Activated T-cell treated with anti-CD3 and anti-CD28 coated beads, Interleukin-2, amount 50 U/mL, for 72 hours (primary cell): ENCODE measurements around the gene PELI3. TPM values are rescaled to one million over a fixed set of nuclear protein-coding genes. Genes with fewer than 3 reads are reported as not detected.
"Not testable (repeated sequence)": the region's sequence is repeated elsewhere in the genome, so short reads cannot be mapped to it uniquely, and the experiment has no call there.

Experiments used
- ATAC-seq, 2 donors: fragments of 150-1000 bp; cut with Tn5 transposase; replicated peaks in 1 of 2; 2 replicates each; pipeline ENCODE4 v1.10.0; 2021; ENCODE audit warnings: moderate library complexity in 2 of 2, mild to moderate bottlenecking in 1 of 2
- DNase-seq, 2 donors: peaks; one replicate each; pipeline ENCODE4 v3.0.0; 2021 to 2022; ENCODE audit warnings: mixed read lengths in 1 of 2
- H3K27ac Mint-ChIP-seq: one replicate; pipeline ENCODE4 v1.8.0; 2022; ENCODE audit warnings: mild to moderate bottlenecking, moderate library complexity, mixed read lengths
- H3K27me3 Mint-ChIP-seq: one replicate; pipeline ENCODE4 v1.8.0; 2022; ENCODE audit warnings: low read depth, mixed read lengths
- H3K36me3 Mint-ChIP-seq, 2 donors: one replicate each; pipeline ENCODE4 v1.8.0; 2022; ENCODE audit warnings: mixed read lengths in 2 of 2, mild to moderate bottlenecking in 1 of 2; ENCODE audit not compliant: insufficient read depth in 2 of 2
- H3K4me1 Mint-ChIP-seq: one replicate; pipeline ENCODE4 v1.8.0; 2022; ENCODE audit warnings: low read depth, mixed read lengths
- H3K4me3 Mint-ChIP-seq, 2 donors: one replicate each; pipeline ENCODE4 v1.8.0; 2022; ENCODE audit warnings: mild to moderate bottlenecking in 2 of 2, mixed read lengths in 2 of 2, moderate library complexity in 2 of 2
- H3K9me3 Mint-ChIP-seq, 2 donors: one replicate each; pipeline ENCODE4 v1.8.0; 2022; ENCODE audit warnings: mixed read lengths in 2 of 2
- total RNA-seq, 2 donors: library from RNA; stranded (reverse); gene quantifications; one replicate each; pipeline ENCODE4 v1.2.3, GENCODE V29; 2022

PELI3 gene
- total RNA-seq, 2 donors from 2014 or later = 6.2 to 6.6 TPM

DNA sequence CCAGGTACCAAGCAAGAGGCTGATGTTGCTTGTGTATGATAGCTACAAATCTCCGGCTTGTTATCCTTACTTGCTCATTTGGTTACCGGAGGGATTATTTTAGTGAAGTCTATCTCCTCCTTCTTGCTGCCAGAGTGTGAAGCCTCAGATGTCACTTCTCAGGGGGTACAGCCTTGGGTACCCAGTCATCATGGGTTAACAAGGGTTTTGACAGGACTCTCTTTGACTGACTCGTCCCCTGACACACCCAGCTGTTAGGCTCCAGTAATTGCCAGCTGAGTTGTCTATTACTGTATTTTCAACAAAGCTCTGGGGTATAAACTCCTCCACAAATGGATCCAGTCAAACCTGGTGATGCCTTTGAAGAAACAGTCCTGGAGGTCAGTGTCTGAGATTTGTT, 11.9 kb upstream of the PELI3 start:
- DNase-seq (no peak), ATAC-seq (peak; percentile 44 to 53)
- Mint-ChIP-seq H3K4me1 (peaks cover 45% of the 10 kb centered on the region), H3K4me3 (peak overlapping the region; percentile 28 to 29), H3K9me3 (no peaks in the 10 kb centered on the region), H3K27me3 (peaks cover 15% of the 10 kb centered on the region), H3K27ac (peak overlapping the region; percentile 18), H3K36me3 (no peaks in the 10 kb centered on the region)

DNA sequence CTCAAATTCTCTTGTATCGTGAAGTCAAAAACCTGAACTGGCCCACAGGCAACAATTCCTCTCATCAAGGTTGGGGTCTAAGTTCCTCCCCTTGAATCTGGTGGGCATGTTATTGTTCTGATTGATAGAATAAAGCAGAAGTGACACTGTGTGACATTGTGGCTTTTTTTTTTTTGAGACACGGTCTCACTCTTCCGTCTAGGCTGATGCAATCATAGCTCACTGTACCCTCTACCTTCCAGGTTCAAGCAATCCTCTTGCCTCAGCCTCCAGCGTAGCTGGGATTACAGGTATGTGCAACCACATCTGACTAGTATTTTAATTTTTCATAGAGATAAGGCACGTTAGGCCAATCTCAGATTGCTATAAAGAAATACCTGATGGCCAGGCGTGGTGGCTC, 8.9 kb upstream of the PELI3 start:
- Mint-ChIP-seq H3K27ac (no peak overlapping the region), H3K4me3 (peak overlapping the region in 1 of 2 donors; percentile 29), H3K27me3 (peaks cover 8% of the 10 kb centered on the region), H3K4me1 (peaks cover 53% of the 10 kb centered on the region), H3K36me3 (peaks cover 0 to 2% of the 10 kb centered on the region in 2 donors), H3K9me3 (peaks cover 2 to 4% of the 10 kb centered on the region in 2 donors)
- ATAC-seq = no peak
- DNase-seq = no peak

DNA sequence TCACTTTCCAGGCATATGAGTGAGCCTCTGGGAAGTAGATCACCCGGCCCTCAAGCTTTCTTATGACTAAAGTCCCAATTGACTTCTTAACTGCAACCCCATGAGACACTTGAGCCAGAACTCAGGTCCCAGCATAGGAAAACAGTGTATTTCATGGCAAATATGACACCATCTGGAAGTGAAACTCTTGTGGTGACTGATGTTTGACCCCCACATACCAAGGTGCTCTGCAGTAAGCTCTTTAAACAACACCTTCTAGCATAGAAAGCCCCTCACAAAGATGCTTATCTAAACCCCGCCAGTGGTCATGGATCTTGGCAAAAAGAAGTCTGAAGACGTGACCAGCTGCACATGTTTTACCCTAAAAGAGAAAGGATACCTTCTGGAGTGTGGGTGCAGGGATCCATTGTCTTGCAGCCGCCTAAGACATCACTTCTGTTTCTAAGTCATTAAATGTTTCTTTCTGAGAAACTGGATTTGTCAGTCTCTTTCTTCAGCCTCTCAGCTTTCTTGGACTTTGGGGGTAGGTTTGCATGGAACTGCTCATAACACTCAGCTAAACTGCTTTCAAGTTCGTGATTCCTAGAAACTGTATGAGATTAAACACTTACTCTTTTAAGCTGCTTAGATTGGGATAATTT, 7.4 kb upstream of the PELI3 start:
- Mint-ChIP-seq H3K27ac (no peak overlapping the region), H3K4me3 (peak overlapping the region; percentile 13 to 45), H3K4me1 (peaks cover 52% of the 10 kb centered on the region), H3K27me3 (peaks cover 8% of the 10 kb centered on the region), H3K36me3 (peaks cover 0 to 2% of the 10 kb centered on the region in 2 donors), H3K9me3 (peaks cover 2 to 4% of the 10 kb centered on the region in 2 donors)
- ATAC-seq (peak; percentile 62 to 67), DNase-seq (no peak)

DNA sequence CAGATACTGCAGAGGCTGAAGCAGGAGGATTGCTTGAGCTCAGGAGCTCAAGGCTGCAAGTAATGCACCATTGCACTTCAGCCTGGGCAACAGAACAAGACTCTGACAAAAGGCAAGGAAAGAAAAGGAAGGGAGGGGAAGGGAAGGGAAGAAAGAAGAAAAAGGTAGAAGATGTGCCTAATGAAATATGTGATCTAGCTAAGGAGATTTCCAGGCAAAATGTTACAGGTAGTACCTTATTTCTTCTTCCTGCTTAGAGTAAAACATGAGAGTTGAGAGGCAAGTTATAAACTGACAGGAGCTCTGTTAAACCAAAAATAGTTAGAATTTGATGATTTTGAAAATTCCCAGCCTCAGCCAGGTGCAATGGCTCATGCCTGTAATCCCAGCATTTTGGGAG, 4.7 kb upstream of the PELI3 start:
- Mint-ChIP-seq H3K4me3 (no peak overlapping the region), H3K27me3 (no peaks in the 10 kb centered on the region), H3K27ac (no peak overlapping the region), H3K4me1 (peaks cover 52% of the 10 kb centered on the region), H3K9me3 (peaks cover 2 to 4% of the 10 kb centered on the region in 2 donors), H3K36me3 (peaks cover 0 to 2% of the 10 kb centered on the region in 2 donors)
- DNase-seq = no peak
- no peak for ATAC-seq

DNA sequence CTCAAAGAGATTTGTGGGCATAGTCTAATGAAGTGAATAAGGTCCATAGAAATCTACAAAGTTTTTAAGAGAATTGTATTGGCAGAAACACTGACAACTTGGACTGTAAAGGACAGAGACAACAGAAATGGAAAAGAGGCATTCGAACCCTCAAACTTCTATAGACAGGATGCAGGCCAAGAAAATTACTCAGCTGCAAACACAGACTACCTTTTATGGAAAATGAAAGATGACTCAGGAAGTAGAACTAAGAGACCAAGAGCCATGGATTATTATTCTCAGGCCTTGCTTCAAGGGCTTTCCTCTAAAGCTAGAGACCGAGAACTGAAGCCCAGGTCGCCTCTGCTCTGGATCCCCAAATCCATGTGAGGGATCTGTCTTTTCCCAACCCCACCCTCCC, 3.8 kb upstream of the PELI3 start:
- ATAC-seq = no peak
- Mint-ChIP-seq H3K4me3 (peak overlapping the region; percentile 37 to 59), H3K27ac (no peak overlapping the region), H3K27me3 (no peaks in the 10 kb centered on the region), H3K4me1 (peaks cover 55% of the 10 kb centered on the region), H3K9me3 (peaks cover 2 to 4% of the 10 kb centered on the region in 2 donors), H3K36me3 (peaks cover 0 to 2% of the 10 kb centered on the region in 2 donors)
- no peak for DNase-seq

DNA sequence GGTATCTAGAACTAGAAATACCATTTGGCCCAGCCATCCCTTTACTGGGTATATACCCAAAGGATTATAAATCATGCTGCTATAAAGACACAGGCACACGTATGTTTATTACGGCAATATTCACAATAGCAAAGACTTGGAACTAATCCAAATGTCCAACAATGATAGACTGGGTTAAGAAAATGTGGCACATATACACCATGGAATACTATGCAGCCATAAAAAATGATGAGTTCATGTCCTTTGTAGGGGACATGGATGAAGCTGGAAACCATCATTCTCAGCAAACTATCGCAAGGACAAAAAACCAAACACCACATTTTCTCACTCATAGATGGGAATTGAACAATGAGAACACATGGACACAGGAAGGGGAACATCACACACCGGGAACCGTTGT, 2.6 kb upstream of the PELI3 start:
- H3K9me3 Mint-ChIP-seq, H3K36me3 Mint-ChIP-seq, H3K27ac Mint-ChIP-seq, DNase-seq, ATAC-seq, H3K4me3 Mint-ChIP-seq, H3K27me3 Mint-ChIP-seq: not testable (repeated sequence)
- peaks cover 43% of the 10 kb centered on the region for H3K4me1 Mint-ChIP-seq

DNA sequence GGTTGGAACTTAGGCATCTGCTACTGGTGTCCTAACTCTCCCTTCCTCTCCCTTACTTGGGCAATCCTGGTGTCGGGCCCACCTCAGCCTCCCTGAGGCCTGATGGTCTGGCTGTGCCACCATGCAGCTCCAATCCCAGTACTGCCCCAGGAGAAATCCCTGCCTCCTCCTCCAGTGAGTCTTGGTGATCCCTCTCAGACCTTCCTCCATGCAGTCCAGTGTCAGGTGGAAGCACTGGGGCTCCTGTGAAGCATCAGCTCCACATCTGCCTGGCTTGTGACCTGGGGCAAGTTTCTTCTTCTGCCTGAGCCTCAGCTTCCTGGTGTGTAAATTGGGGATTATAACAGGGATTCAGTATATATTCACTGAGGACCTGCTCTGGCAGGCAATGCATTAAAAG, 1.8 kb upstream of the PELI3 start:
- ATAC-seq = no peak
- DNase-seq = no peak
- Mint-ChIP-seq H3K27ac (no peak overlapping the region), H3K36me3 (peaks cover 0 to 2% of the 10 kb centered on the region in 2 donors), H3K9me3 (peaks cover 2 to 4% of the 10 kb centered on the region in 2 donors), H3K27me3 (no peaks in the 10 kb centered on the region), H3K4me3 (no peak overlapping the region), H3K4me1 (peaks cover 36% of the 10 kb centered on the region)

DNA sequence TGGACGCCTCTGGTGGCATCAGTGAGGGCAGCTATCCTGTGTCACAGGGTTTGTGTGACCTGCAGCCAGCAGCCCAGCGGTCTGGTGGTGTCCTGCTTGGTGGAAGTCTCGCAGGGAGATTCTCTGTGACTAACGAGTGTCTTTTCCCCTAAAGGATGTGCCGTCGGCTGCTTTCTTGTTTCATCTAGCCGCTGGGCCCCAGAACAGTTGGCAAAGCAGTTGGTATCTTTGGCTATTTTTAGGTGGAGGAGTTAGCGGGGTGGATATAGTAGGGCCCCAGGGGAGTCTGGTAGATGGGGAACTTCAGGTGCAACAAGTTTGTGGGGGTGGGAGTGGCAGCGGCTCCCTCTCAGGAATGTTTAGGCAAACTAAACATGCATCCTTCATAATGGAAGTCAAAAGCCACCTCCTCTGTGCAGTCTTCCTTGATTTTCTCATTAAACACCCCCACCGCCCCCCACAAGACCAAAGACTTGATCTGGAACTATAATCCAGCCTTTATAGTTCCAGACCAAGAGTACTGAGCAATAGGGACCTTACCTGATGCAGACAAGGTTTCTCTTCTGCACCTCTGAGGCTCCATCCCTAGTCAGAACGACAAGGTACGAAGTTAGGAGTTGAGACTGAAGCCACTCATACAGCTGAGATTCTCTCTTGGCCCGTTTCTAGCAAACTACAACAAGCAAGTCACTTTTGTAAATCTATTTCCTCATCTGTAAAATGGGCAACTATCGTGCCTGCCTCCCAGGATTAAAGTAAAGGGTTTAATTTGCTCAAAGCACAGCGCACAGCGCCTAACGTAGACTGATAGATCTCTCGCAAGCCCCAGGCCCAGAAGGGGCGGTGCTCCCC, 1.1 kb upstream of the PELI3 start:
- Mint-ChIP-seq H3K27ac (no peak overlapping the region), H3K9me3 (peaks cover 2 to 4% of the 10 kb centered on the region in 2 donors), H3K4me1 (peaks cover 40% of the 10 kb centered on the region), H3K27me3 (no peaks in the 10 kb centered on the region), H3K36me3 (peaks cover 0 to 2% of the 10 kb centered on the region in 2 donors), H3K4me3 (peak overlapping the region; percentile 93)
- DNase-seq (no peak), ATAC-seq (no peak)

DNA sequence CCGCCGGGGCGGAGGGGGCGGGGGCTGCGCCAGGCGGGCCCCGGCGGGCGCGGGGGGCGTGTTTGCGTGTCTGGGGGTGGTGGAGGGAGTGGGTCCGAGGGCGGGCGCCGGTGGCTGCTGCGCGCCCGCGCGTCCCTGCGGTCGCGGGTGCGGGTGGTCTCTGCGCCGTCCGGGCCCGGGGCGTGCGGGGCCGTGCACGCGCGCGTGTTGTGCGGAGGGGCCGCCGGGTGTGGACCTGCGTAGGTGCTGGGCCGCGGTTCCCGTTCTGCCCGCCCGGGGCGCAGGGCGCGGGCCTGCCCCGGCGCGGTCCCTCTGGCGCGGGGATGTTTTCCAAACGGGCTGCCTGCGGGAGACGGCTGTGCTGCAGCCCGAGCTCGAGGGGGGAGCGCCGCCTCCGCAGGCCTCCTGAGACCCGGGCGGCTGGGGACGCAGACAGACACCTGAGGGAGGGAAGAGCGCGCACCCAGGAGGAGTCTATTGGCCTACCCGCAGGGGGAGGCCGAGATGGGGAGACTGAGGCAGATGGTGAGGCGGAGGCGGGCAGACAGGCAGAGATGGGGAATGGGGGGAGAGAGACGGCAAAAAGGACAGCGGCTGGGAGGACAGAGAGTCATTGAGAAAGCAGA, 442 bp downstream of the PELI3 start:
- no peaks in the 10 kb centered on the region for H3K36me3 Mint-ChIP-seq
- H3K27ac Mint-ChIP-seq = peak overlapping the region; percentile 80
- H3K9me3 Mint-ChIP-seq = no peaks in the 10 kb centered on the region
- DNase-seq (peak in 1 of 2 donors; percentile 59), ATAC-seq (peak; percentile 60 to 64)
- H3K4me1 Mint-ChIP-seq = peaks cover 43% of the 10 kb centered on the region
- H3K4me3 Mint-ChIP-seq = peak overlapping the region; percentile 94 to 96
- H3K27me3 Mint-ChIP-seq = no peaks in the 10 kb centered on the region

DNA sequence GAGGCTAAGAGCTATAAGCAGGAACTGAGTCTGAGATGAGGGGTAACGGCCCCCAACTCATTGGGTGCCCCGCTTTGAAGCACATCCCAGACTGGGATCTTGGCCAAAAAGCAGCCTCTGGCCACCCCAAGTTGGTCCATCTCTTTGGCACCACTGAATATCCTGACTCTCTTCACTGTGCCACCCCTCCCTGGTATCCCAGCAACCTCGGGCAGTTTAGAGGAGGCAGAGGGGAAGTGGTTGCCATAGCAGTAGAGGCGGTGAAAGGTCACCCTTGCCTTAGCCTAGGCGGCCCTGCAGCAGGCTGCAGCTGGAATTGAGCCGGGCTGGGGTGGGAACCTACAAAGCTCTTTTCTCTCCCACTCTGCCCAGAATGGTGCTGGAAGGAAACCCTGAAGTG, 1.1 kb downstream of the PELI3 start:
- H3K4me3 Mint-ChIP-seq = peak overlapping the region; percentile 94 to 96
- H3K27me3 Mint-ChIP-seq = no peaks in the 10 kb centered on the region

DNA sequence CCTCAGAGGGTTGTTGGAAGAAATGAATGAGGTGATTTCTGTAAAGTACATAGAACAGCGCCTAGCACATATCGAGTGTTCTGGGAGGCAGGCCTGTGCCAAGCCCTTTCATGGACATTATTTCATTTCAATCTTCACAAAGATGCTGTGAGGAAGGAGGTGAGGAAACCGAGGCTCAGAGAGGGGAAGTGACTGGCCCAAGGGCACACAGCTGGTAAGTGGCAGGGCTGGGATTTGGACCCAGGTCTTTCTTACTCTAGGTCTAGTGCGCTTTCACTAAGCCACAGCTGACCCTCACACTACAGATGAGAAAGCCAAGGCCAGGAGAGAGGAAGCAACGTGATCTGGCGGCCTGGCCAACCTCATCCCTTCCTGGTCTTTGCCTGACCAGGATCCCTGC, 2.0 kb downstream of the PELI3 start:
- ATAC-seq (no peak), DNase-seq (no peak)
- Mint-ChIP-seq H3K36me3 (no peaks in the 10 kb centered on the region), H3K27ac (no peak overlapping the region), H3K4me3 (peak overlapping the region in 1 of 2 donors; percentile 39), H3K27me3 (no peaks in the 10 kb centered on the region), H3K9me3 (no peaks in the 10 kb centered on the region), H3K4me1 (peaks cover 29% of the 10 kb centered on the region)

More for the DNA sequence above, 1.1 kb downstream of the PELI3 start:
- no peak for DNase-seq
- ATAC-seq = no peak
- no peaks in the 10 kb centered on the region for H3K36me3 Mint-ChIP-seq
- H3K9me3 Mint-ChIP-seq = no peaks in the 10 kb centered on the region
- peak overlapping the region; percentile 80 for H3K27ac Mint-ChIP-seq
- peaks cover 37% of the 10 kb centered on the region for H3K4me1 Mint-ChIP-seq

DNA sequence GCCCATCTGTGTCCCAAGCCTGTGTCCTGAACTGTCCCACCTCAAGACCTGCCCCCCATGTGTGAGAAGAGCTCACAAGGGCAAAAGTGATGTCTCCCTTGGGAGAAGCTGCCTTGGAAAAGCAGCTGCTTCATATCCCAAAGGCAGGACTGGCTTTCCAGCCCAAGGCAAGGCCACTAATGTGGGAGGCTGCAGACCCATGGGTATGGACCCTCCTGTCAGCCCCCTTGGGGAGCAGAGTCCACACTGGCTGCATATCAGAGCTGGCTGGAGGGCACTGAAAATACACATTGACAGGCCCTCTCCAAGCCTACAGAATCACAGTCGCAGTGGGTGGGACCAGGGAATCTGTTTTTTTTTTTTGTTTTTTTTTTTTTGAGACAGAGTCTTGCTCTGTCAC, 2.7 kb downstream of the PELI3 start:
- ATAC-seq = no peak
- Mint-ChIP-seq H3K4me3 (no peak overlapping the region), H3K4me1 (peaks cover 29% of the 10 kb centered on the region), H3K36me3 (no peaks in the 10 kb centered on the region), H3K27me3 (no peaks in the 10 kb centered on the region), H3K27ac (no peak overlapping the region), H3K9me3 (no peaks in the 10 kb centered on the region)
- no peak for DNase-seq

DNA sequence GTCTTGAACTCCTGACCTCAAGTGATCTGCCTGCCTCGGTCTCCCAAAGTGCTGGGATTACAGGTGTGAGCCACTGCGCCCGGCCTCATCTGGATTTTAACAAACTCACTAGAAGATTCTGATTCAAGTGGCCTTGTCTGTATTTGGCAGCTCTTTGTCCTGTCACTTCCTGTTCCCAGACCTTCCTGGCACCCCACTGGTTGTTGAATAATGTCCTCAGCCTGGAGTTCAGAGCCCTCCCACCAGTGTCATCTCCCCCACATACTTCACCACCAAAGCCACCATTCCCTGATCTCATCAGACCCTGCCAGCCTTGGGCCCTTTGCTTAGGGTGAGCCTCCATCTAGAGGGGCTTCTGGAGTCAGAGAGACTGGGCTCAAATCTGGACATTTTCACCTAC, 3.3 kb downstream of the PELI3 start:
- no peaks in the 10 kb centered on the region for H3K36me3 Mint-ChIP-seq
- H3K4me1 Mint-ChIP-seq = peaks cover 29% of the 10 kb centered on the region
- H3K27me3 Mint-ChIP-seq = no peaks in the 10 kb centered on the region
- H3K9me3 Mint-ChIP-seq = no peaks in the 10 kb centered on the region
- no peak overlapping the region for H3K27ac Mint-ChIP-seq
- ATAC-seq (no peak), DNase-seq (no peak)
- H3K4me3 Mint-ChIP-seq = no peak overlapping the region
